GM18526 (cell line): Measurements from ENCODE around the gene VWA5B1.

Experiments
- POLR2A ChIP-seq: IDR thresholded peaks from 3 replicates; pipeline ENCODE4 v1.6.1; 2011; ENCODE audit not compliant: insufficient read length; ENCODE audit errors: extremely low read depth

VWA5B1 gene

GRCh38 chr1:20290624-20291597 is at the start of gene VWA5B1:
Gene VWA5B1, plus strand, starts transcription at chr1:20290875. Its CDS starts 19,727 bp downstream, at chr1:20310602.
- no peak for TF ChIP-seq POLR2A

- no peak for TF ChIP-seq POLR2A
These were observed 47.7 kb upstream of the VWA5B1 start for GRCh38 chr1:20242890-20243479.

GRCh38 chr1:20248971-20249612 is 41.6 kb upstream of the VWA5B1 start:
- no peak for TF ChIP-seq POLR2A

- no peak for TF ChIP-seq POLR2A
These were observed 40.2 kb upstream of the VWA5B1 start for GRCh38 chr1:20250340-20250989.

GRCh38 chr1:20252587-20252986 is 38.1 kb upstream of the VWA5B1 start:
- TF ChIP-seq POLR2A: no peak

- no peak for TF ChIP-seq POLR2A
These were observed 35.0 kb upstream of the VWA5B1 start for GRCh38 chr1:20255666-20256065.

- no peak for TF ChIP-seq POLR2A
These were observed 31.0 kb upstream of the VWA5B1 start for GRCh38 chr1:20259646-20260045.

- no peak for TF ChIP-seq POLR2A
These were observed 29.6 kb upstream of the VWA5B1 start for GRCh38 chr1:20261095-20261494.

- no peak for TF ChIP-seq POLR2A
These were observed 27.7 kb upstream of the VWA5B1 start for GRCh38 chr1:20262810-20263534.

- no peak for TF ChIP-seq POLR2A
These were observed 25.4 kb upstream of the VWA5B1 start for GRCh38 chr1:20265250-20265649.

- no peak for TF ChIP-seq POLR2A
These were observed 24.5 kb upstream of the VWA5B1 start for GRCh38 chr1:20266141-20266540.

GRCh38 chr1:20266642-20267041 is 24.0 kb upstream of the VWA5B1 start:
- TF ChIP-seq POLR2A: no peak

- no peak for TF ChIP-seq POLR2A
These were observed 18.9 kb upstream of the VWA5B1 start for GRCh38 chr1:20271498-20272400.
